Cerebellar nuclear complex (tissue), 1 donor: Measurements from ENCODE around the gene MGAM2.
"Not testable (repeated sequence)": the region's sequence is repeated elsewhere in the genome, so short reads cannot be mapped to it uniquely, and the experiment has no call there.

Source experiments
- DNase-seq, 2 experiments: peaks; one replicate each; lab custom pipeline; 2025; lab: John Stamatoyannopoulos, UW

MGAM2 gene

GRCh38 chr7:142111499-142111898, at the start of gene MGAM2:
Gene MGAM2 (plus strand): TSS chr7:142111718. CDS start chr7:142116874, 5,156 bp downstream.
- DNase-seq = no peak

- DNase-seq = no peak
These were observed 47.7 kb upstream of the MGAM2 start for GRCh38 chr7:142063551-142064442.

GRCh38 chr7:142066536-142066935, 45.0 kb upstream of the MGAM2 start:
- no peak for DNase-seq

- no peak for DNase-seq
These were observed 33.8 kb upstream of the MGAM2 start for GRCh38 chr7:142077762-142078161.

- no peak for DNase-seq
These were observed 27.9 kb upstream of the MGAM2 start for GRCh38 chr7:142083605-142084004.

DNA sequence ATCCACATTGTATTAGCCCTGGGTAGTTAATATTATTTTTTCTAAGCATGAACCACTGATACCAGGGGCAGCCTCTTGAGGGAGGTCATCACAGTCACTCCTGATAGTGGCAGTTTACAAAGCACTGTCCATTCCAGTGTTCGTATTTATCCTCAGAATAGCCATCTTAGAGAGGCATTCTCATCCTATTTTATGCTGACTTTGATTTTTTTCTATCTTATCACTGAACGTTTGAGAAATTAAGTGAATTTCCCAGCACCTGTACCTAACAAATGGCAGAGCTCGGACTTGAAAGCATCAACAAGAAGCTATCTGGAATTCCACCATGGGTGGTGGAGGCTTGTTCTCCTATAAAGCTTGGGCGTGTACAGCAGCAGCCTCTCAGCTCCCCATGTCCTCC, 26.1 kb upstream of the MGAM2 start:
- no peak for DNase-seq

GRCh38 chr7:142088022-142088714, 23.4 kb upstream of the MGAM2 start:
- peak in 1 of 2 experiments; percentile 30 for DNase-seq

DNA sequence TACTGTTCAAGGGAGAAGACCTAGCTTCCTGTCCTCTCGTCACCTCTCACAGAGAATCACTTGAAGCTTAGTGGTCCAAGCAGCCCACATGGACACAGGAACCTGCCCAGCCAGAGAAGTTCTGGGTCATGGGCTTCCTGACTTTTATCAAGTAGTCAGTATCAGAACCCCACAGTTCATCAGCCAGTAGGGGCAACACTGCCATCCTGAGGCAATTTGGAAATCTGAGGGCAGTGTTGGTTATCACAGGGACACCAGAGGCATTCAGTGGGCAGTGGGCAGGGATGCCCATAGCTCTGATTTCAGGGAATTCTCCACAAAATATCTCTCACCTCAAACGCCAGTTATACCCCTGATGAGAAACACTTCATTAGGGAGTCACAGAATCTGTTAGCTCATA, 22.5 kb upstream of the MGAM2 start:
- DNase-seq = no peak

GRCh38 chr7:142091961-142092360, 19.6 kb upstream of the MGAM2 start:
- no peak for DNase-seq

DNA sequence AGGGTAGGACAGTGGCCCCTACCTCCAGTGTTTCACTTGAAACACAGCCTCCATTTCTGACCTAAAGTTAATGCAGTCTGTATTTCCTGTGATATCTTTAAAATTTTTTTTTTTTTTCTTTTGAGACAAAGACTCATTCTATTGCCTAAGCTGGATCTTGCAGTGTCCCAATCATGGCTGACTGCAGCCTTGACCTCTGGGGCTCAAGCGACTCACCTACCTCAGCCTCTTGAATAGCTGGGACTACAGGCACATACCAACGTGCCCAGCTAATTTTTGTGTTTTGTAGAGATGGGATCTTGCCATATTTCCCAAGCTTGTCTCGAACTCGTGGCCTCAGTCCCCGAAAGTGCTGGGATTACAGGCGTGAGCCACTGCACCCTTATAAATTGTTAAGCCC, 16.7 kb upstream of the MGAM2 start:
- DNase-seq = no peak

- DNase-seq = no peak
These were observed 13.9 kb upstream of the MGAM2 start for GRCh38 chr7:142097571-142097970.

DNA sequence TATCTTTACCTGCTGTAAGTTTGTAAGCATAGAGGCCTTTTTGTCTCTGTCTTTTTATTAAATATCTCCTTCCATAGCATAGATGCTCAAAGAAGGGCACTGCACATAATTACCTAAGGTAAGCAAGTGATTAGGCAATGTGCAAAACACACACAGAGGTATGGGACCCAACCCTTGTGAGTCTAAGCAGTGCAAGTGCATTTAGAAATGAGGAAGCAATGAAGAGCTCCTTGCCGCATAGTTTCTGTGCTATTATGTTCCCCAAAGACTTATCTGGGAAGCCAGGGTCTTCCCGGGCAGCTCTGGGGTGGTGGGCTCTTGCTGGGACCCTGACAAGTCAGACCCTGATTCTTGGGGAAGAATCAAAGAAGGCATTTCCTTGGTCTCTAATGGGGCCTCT, 13.5 kb upstream of the MGAM2 start:
- DNase-seq = no peak

- not testable (repeated sequence) for DNase-seq
These were observed 12.2 kb upstream of the MGAM2 start for GRCh38 chr7:142099347-142099746.

DNA sequence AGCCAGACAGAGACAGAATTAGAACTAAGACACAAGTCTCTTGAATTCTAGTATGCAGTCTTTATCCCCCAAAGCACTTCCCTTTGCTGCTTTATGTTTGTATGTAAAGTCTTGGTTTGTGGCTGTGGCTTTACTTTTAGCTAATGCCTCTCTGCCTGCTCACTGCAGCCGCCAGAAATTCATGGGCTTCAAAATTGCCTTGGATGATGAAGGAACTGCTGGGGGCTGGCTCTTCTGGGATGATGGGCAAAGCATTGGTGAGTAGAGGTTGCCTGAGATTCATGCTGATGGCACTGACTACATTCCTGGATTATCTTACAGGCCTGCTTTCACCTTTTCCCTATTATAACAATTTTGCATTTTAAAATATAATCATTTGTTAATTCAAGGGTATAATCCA, 10.9 kb upstream of the MGAM2 start:
- DNase-seq = no peak

DNA sequence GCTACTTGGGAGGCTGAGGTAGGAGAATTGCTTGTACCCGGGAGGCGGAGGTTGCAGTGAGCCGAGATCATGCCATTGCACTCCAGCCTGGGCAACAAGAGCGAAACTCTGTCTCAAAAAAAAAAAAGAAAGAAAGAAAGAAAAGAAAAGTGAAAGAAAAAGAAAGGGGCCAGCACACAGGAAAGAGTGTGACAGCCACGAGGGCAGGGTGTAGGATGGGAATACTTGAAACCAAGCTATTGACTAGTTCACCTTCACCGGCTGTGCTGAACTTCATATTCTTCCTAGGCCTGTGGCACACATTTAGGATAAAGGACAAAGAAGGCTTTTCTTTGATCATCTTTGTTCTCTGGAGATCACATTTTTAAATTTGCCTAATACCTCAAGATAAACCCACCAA, 9.7 kb upstream of the MGAM2 start:
- not testable (repeated sequence) for DNase-seq

- no peak for DNase-seq
These were observed 6.7 kb upstream of the MGAM2 start for GRCh38 chr7:142104550-142105527.

DNA sequence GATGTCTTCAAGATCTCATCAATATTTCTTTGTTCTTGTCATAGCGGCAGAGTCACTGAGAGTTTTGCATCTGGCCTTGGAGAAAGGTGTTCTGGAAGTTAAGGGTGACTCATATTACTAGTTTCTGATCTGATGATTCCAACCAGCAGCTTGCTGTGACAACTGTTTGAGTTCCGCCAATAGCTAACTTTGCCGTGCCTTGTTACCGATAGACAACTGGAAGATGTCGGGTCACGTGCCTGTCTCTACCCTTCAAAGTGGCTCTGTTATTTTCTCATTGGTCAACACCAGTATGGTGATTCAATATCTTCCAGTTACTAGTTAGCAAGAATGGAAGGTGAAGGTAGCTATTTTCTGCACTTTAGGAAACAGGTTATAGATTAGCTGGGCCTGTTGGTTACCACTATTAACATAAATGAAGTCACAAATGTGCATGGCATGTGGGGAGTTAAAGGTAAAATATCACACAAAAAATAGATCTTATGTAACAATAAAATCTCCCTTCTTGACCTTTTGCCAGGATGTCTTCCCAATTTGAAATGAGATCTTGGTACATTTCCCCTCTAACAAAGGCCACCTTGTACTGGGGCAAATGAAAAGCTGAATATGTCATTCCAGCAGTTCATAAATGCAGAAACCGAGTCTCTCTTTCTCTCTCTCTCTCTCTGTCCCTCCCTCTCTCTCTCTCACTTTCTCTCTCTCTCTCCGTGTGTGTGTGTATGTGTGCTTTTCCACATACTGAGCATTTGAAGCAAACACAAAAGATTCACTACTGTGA, 2.6 kb upstream of the MGAM2 start:
- DNase-seq = no peak

GRCh38 chr7:142110098-142110497, 1.4 kb upstream of the MGAM2 start:
- DNase-seq = no peak

DNA sequence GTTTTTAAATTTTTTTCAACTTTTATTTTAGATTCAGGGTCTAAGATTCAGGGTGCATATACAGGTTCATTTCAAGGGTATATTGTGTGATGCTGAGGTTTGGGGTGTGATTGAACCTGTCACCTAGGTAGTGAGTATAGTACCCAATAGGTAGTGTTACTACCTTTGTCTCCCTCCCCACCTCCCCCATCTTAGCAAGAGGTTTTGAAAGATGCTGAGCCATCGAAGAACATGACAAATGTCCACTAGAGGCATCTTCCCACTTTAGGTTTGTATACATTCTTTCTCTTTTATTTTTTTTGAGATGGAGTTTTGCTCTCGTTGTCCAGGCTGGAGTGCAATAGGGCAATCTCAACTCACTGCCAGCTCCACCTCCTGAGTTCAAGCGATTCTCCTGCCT, 880 bp upstream of the MGAM2 start:
- DNase-seq = no peak

DNA sequence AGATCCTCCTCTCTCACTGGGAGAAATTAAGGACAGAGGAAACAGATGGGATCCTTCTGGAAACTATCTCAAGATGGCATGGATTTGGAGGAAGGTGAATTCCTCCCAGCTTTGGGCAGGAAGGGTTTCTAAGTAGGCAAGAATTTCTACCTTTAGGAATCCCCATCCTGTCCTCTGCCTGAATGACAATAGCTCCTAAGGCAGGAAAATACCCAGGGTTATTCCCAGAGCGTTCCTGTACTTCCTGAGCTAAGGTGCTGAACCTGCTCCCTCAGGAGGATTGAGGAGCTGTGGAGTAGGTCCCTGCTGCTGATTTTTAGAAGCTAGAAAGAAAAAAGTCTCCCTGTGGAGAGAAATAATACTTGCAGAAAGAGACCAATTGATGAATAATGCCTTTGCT, 568 bp downstream of the MGAM2 start:
- no peak for DNase-seq

DNA sequence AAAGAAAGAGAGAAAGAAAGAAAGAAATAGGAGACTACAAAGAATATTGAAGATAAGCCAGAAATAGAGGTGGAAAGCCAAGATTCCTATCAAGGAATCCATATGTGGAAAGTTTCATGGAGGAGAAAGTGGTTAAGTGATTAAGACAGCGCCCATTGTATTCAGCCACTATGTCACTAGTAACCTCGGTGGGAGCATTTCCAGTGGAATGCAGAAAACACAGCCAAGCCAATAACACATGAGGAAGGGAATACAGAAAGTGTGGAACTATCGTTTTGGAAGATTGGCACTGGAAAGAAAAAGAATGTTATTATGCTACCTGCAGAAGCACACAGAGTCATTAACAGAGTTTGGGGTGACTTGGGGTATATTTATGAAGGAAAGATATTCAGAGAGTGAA, 2.7 kb downstream of the MGAM2 start:
- no peak for DNase-seq
